Measurements from ENCODE around the gene KCTD1.

GRCh38 chr18:26532367-26533340, 15.7 kb downstream of the KCTD1 start:
- TF ChIP-seq USF1 (IDR thresholded peaks at IDR 0.05; ENCODE audit: borderline replicate concordance, low read depth) (no peak), REST (IDR thresholded peaks at IDR 0.05; ENCODE audit: low read depth, low read length) (no peak), PBX3 (IDR thresholded peaks at IDR 0.05) (no peak), CTCF (IDR thresholded peaks at IDR 0.05) (no peak), FOXJ3 (CRISPR knock-in tag; IDR thresholded peaks at IDR 0.05) (no peak), EZH2phosphoT487 (IDR thresholded peaks at IDR 0.05; ENCODE audit: borderline replicate concordance, low read depth) (no peak), YY1 (IDR thresholded peaks at IDR 0.05; ENCODE audit: low read depth) (no peak), JUND (IDR thresholded peaks at IDR 0.05) (no peak), FOSL2 (IDR thresholded peaks at IDR 0.05; ENCODE audit: borderline replicate concordance, low read depth) (no peak), CHD2 (IDR thresholded peaks at IDR 0.05; ENCODE audit: low read length, partially characterized antibody) (no peak), FOXM1 (IDR thresholded peaks at IDR 0.05; ENCODE audit: low read depth) (no peak), EP300 (IDR thresholded peaks at IDR 0.05; ENCODE audit: borderline replicate concordance in 1 of 2, low read depth in 1 of 2, low read length in 1 of 2) (no peak), GABPA (IDR thresholded peaks at IDR 0.05; ENCODE audit: low read depth) (no peak)
